Measurements from ENCODE around the gene AIPL1.
A peak's percentile ranks its signal among the peaks of the same experiment; 100 is the strongest.
"Not testable (repeated sequence)": the region's sequence is repeated elsewhere in the genome, so short reads cannot be mapped to it uniquely, and the experiment has no call there.

AIPL1 gene, protein sequence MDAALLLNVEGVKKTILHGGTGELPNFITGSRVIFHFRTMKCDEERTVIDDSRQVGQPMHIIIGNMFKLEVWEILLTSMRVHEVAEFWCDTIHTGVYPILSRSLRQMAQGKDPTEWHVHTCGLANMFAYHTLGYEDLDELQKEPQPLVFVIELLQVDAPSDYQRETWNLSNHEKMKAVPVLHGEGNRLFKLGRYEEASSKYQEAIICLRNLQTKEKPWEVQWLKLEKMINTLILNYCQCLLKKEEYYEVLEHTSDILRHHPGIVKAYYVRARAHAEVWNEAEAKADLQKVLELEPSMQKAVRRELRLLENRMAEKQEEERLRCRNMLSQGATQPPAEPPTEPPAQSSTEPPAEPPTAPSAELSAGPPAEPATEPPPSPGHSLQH

DNA sequence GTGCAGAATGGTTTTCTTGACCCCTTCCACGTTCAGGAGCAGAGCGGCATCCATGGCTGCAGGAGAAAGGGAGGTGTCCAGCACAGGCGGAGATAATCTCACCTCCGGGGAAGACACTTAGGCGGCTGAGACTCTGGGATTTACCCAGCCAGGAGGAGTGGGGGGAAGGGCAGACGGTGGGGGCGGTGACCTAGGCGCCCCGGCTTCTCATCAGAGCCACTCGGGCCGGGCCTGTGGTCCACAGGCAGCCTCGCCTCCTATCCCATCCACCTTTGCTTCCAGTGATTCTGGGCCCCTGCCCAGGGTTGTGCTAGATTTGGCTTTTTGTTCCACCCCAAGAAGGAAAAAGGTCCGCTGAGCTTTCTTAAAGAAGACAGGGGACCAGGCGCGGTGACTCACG is at the start of gene AIPL1:
AIPL1 (minus strand) TSS at position 71 of the 400 bp plus-strand sequence; CDS start at position 54, 17 bp downstream.
- no peak for DNase-seq

DNA sequence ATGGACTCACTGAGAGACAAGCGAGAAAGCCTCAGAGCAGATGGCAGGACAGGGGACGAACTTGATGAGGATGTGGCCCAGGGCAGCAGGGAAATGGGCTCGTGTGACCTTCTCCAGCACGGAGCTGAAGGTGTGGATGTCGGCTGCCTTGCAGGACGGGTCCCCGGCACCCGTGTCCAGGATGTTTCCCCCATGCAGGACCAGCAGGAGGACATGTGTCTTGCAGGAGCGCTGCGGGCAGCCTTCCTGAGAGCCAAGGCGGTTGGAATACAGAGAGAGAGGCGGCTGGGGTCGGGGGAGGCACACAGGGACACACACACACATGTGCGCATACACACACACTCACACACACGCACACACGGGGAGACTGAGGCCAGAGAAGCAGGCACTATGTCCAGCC is 48.6 kb upstream of the AIPL1 start:
- no peak for DNase-seq

DNA sequence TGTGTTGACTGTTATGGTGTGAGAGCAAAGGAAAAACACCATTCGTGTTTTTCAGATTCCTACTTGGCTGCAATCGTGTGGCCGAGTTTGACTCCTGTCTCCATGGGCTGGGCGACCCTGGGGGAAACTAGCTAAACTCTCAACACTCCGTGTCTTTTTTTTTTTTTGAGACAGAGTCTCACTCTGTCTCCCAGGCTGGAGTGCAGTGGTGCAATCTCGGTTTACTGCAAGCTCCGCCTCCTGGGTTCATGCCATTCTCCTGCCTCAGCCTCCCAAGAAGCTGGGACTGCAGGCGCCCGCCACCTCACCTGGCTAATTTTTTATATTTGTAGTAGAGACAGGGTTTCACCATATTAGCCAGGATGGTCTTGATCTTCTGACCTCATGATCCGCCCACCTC is 47.9 kb upstream of the AIPL1 start:
- DNase-seq = not testable (repeated sequence)

DNA sequence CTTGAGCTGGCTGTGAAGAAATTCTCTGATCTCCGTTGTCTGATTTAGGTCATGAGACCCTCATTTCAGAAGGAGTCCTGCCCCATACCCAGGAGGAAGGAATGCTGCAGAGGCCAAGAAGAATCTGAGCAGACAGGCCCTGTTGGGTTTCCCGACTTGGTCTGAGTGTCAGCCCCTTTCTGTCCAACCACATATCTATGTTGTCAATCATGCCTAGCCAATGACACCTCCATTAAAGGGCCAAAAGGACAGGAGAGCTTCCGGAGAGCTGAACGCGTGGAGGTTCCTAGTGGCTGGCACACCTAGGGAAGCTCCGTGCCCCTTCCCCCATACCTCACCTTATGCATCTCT is 47.2 kb upstream of the AIPL1 start:
- no peak for DNase-seq

DNA sequence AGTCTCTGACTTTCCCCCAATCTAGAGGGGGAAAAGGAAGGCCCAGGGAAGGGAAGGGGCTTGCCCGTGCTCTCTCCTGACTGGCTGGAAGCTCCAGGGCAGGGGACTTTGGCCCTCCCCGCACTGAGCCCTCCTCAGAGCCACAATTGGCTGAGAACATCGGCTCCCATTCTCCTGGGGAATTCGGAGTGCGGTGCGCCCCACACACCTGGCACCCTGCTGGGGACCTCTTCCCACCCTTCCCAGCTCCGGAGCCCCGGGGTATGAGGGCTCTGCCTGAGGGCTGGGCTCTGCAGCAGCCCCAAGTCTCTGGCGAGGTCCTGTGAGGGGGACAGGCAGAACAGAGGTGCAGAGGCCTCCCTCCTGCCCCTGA is 45.4 kb upstream of the AIPL1 start:
- no peak for DNase-seq

DNA sequence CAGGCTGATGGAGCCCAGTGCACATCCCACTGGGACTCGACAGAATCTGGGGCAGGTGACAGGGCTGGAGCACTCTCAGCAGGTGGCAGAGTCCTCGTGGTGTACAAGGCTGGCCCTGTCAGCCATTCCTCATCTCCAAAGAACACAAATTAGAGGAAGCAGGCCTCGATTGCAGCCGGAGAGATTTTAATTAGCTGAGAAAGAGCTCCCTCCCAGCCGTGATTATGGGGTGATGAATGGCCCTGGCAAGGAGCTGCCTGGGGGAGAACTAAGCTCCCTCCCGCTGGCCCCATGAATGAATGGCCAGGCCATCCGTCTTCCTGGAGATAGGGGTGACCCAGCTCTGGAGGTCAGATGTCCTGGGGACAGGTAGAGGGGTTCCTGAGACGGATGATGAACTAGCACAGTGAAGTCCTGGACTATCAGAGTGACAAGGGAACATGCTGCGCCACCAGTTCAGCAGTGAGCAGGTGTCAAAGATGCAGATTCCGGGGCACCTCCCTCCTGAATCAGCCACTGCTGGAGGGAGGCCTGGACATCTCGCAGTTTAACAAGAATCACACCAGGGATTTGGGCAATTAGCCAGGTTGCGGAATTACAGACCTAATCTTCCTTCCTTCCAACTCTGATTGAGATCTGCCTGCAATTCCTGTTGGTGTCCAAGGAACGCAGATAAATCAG is 44.8 kb upstream of the AIPL1 start:
- DNase-seq = no peak

DNA sequence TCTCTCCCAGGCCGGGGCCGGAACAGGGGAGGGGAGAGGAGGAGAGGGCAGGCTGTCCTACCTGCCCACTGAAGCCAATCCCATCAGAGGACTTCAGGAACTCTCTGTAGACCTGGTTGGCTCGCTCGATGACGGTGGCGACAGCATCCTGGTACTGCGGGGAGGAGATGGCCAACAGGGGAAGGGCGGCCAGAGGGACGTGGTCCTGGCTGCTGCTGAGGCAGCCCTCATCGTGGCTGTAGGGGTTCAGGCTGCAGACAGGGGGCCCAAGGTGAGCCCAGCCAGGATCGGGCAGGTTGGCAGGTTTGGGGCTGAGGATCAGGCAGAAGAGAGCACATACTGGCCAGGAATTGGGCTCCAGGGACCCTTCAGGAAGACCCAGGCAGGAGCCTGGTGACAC is 43.6 kb upstream of the AIPL1 start:
- DNase-seq = no peak

DNA sequence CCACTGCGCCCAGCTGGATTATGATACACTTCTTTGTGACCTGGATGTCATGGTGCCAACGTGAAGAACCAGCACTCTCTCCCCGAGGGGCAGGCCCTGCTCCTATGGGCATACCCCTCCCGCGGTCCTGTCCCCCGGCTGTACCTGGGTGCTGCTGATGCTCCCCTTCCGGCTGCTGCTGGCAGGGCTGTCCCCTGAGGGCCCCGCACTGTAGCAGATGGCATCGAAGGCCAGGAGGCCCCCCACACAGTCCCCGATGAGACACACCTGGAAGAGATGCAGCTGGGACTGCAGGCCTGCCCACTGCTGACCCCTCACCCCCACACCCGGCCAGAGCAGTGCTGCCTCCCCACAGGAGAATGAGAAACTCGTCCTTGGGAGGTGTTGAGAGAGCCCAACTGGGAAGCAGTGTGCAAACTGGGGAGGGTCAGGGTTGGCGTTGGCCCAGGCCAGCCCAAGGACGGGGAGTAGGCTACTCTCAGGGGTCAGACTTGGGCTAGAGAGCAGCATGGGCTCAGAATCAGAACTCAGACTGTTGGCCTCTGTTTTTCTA is 43.0 kb upstream of the AIPL1 start:
- no peak for DNase-seq

DNA sequence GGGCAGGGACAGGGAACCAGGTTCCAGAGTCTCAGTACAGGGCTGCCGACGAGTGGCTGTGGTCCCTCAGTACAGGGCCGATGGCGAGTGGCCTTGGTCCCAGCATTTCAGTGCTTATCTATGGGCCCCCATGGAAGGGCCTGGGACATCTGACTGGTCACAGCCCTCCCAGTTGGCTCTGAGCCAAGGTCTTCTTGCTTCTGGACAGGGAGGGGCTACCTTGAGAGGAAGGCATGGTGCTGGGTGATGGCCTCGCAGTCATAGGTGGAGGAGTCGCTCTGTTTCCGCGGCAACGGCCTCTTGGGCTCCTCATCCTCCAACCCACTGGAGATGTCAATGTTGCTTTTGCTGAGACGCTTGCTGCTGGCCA is 41.9 kb upstream of the AIPL1 start:
- DNase-seq = no peak

DNA sequence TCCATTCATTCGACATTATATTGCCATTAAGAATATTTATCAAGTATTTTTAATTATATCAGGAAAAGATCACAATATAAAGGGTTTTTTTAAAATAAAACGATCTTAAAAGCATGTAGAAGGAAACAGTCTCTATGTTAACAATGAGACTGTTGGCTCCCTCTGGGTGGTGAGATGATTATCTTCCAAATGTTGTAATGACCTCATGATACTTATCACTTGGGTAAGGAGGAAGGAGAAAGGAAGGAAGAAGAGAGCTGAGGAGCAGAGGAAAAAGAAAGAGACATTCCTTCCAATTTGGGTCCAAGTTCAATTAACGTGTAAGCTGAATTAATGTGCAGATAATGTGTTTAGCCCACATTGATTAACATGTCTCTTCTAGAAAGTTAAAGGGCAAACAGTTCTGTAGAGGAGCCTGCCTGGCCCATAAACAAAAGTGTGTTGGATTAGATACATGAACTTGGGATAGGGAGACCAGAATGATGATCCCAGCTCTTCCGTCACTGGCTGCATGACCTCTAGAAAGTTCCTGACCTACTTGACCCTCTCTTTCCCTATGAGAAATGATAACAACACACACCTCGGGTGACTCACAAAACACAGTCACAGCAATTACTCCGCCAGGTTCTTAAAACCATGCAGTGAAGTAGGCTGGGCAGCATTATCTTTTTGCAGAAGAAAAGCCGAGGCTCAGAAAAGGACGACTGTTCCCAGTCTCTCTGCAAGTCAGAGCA is 41.3 kb upstream of the AIPL1 start:
- DNase-seq = no peak

DNA sequence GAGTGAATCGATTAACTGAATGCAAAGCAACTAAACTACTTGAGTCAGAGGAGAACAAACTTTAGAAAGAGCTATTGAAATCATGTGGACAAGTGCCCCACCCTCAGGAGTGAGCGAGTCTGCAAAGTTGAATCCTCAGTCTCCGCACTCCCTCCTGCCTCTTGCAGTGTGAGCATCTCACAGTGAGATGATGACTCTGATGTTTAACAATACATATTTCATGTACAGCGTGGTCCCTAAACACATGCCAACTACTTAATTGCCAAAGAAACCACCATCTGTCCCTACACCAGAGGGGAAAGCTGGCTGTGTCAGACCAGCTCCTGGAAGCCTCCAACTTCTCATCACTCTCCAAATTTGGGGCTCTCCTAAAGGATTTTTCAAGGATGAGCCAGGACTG is 40.5 kb upstream of the AIPL1 start:
- DNase-seq = no peak

DNA sequence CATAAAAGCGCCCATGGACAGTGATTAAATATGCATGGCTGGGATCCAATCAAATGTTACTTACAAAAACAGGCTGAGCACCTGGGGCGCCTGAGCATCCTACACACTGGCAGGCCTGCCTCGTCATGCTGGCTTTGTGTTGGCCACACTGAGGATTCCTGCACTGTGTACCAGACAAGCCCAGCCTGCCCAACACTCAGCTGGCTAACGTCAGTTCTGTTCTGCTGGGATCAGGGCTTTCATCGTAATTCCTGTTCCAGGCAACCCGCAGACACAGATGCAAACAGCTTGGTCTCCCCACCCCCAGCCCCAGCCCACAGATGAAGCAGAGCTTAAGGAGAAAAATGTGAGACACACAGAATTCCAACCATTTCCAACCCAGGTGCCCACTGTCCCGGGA is 40.0 kb upstream of the AIPL1 start:
- DNase-seq = no peak

DNA sequence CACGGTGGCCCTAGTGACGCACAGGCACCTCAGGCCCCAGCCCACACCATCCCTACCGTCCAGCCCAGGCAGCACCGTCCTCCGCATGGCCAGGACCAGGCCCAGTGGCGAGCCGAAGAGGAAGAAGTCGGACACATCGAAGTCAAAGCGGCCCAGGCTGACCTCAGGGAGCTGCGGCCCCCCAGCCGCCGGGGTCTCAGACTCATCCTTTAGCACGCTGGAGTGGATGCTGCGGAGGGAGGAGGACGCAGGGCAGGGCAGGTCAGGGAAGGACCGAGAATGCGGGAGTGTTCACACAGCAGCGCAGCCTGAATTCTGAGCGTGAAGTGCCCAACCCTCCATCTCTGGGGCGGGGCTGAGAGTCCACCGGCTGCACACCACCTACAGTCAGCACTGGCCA is 39.5 kb upstream of the AIPL1 start:
- no peak for DNase-seq

DNA sequence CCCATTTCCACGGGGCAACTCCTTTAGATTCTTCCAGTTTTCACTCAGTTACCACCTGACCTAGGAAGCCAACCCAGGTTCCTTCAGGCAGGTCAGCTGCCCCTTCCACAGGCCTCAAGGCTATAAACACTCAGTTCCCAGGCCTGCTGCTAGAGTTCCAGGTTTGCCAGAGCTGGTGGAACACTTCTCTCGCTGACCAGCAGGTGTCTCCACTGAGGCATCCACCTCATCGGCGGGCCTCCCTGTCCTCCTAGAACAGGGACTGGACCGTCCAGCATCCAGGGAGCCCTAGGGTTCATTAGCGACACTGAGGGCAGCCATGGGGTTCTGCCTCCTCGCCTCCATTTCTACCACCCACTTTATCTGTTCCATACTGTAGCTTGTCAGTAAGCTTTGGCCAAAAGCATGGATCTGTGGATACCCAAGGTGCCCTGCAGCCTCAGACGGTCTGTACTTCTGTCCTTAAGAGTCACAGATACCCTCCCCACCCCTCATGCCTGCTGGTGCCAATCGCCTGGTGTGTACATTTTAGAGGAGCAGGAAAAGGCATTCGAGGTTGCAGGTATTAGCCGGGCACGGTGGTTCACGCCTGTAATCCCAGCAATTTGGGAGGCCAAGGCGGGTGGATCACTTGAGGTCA is 38.3 kb upstream of the AIPL1 start:
- peak; percentile 84 for DNase-seq

DNA sequence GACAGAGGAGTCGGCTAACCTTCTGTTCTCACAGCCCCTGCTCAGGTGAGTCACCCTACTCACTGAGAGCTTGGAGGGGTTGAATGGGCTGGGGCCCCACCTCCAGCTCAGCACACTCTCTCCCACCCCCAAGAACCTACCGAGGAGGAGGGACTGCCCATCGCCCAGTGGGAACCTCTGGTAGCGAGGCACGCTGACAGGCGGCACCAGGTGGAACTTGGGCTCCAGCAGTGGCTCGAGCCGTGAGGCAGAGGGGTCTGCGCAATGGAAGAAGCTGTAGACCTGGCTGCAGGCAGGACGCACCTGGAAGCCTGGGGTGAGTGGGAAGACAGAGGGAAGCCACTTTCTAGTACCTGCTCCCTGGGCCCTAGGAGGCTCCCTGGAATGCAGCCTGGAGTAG is 37.6 kb upstream of the AIPL1 start:
- no peak for DNase-seq

DNA sequence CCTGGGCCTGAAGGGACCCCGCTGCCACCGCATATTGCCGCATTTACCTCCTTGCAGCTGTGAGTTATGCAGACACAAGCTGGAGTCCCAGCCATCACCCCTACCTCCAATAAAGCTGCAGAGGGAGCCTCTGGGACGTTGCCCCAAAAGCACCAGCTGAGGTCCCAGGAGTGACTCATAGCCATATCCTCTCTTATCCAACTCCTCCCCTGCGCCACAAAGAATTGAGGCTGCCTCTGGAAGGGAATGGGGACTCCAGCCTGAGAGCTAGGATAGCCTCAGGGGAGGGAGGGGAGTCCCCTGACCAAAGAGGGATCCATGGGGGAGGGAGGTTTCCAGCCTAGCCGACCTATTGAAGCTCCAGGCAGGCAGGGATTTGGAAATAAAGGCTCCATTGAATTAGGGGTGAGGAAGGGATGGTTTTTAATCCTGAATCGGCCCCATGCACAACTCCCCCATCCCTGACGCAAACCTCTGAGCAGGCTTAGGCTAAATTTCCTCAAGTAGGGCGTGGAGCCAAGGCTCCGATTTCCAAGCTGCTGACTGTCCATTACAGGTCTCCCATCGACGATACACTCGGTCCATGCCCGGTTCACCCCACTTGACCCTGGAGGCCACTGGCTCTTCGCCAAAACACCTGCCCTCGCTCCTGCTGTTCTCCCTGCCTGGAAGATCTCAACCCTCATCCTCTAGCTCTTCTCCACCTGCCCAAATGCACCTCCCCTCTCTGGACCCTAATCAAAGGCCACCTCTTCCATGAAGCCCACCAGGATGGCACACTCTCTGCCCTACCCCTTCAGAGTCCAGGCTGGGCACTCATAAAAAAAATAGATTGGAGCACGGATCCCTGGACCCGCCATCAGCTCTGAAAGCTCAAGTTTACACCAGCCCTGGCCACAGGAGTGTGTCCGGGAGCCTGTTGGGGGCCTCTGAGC is 36.9 kb upstream of the AIPL1 start:
- DNase-seq = no peak

DNA sequence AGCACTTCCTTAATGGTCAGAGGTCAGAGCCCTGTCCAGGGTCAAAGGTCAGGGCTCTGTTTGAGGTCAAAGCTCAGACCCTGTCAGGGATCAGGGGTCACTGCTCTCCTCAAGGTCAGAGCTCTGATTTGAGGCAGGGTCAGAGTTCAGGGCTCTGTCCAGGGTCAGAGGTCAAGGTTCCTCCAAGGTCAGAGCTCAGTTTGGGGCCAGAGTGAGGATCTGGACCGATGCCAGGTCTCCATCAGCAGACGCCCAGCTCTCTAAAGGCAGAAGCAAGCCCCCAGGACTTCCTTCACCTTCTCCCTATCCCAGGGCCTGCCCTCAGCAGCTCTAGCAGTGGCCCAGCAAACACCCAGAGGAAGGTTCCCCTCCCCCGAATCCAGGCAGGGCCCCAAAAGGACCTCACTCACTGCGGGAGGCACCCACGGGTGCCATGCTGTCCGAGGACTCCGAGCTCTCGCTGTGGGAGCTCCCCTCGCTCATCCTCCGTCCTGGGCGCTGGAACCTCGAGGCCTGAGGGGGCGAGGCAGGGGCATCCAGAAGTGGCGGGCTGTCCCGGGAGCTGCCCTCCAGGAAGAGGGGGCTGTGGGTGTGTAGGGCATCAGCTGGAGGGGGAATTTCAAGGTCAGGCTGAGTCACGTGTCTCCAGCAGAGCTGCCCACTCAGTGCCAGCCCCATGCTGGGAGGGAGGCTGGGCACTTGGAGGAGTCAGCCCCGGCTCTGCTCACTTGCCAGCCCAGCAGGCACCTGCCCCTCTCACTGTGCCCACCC is 36.0 kb upstream of the AIPL1 start:
- no peak for DNase-seq

DNA sequence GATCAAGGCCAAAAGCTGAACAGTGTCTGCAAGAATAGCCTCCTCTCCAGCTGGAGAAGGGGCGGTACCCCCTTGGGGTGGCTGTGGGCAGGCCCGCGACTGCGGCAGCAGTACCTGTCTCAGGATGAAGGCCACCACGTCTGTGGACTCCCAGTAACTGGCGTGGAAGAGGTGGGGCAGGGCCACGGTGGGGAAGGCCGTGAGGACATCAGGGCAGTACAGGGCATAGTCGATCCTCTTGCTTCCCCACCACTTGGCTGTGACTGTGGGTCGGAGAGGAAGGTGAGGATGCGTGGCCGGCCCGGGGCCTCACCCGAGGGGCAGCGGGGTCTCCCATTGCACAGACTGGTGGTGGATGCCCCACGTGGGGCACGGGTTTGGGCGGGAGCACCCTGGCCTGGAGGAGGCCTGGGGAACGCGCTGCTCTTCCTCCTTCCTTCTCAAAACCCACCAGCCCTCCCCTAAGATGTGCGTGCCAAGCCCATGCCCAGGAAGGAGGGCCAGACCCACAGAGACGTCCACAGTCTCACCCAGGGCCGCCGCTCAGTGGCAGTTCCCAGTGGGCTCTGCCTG is 35.3 kb upstream of the AIPL1 start:
- no peak for DNase-seq

DNA sequence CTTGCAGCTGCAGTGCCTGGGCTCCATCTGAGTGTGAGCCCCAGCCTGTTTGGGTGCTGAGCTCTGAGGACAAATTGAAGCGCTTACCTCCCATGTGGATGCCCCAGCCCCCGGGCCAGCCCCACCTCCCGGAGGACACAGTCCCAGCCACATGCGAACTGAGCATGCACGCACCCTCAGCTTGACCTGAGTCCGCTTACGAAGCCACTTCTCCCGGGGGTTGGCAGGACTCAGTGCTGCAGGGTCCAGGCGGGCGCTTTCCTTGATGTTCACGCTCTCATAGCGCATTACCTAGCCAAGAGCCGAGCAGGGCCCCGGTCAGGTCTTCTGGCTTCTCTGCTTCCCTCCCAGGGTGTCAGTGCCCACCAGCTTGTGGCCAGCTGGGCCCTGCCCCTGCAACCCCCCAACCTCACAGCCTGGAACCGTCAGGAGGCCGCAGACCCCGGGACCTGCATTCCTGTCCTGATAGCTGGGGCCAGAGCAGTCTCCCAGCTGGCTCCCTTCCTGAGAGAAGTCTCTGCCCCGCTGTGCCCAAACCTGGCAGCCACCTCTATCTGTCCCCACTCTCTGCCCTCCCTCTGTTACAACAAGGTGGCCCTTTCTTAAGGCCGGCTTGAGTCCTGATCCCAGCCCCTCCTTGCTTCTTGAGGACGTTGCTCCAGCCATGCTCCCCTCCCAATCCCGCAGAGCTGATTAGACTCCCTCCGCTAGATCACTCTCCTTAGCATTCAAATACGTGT is 33.3 kb upstream of the AIPL1 start:
- DNase-seq = no peak

DNA sequence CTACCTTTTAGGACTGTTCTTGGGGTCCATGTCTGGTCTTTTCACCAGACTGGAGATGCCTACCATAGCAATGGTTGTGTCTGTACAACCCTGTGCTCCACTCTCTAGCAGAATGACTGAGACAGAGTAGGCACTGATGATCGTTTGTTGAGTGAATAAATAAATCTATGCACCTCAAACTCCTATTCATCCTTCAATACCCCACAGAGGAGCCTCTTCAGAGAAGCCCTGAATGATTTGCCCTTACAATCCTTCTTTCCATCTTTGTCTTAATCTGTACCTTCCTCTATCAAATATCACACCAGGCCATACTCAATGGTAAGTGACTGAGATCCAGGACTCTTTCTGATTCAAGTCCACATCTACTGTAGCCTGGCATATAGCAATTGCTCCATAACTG is 32.6 kb upstream of the AIPL1 start:
- no peak for DNase-seq
